Measurements from ENCODE around the gene FOXK1. TPM values are rescaled to one million over a fixed set of nuclear protein-coding genes. Genes with fewer than 3 reads are reported as not detected.

FOXK1 gene
- total and polyA plus RNA-seq, 2 of the 13 experiments (the other 11 are each of a cell fraction or from before 2014, with no cell fraction given) = 4.6 to 8.8 TPM

GRCh38 chr7:4753598-4754432 lies 71.7 kb downstream of the FOXK1 start (continued):
- TF ChIP-seq ZNF770 (CRISPR knock-in tag; IDR thresholded peaks at IDR 0.05) (peak; percentile 89), ZNF7 (CRISPR knock-in tag; IDR thresholded peaks at IDR 0.05) (peak; percentile 57; the same call in 1 of the 2 replicates), ZMAT3 (CRISPR knock-in tag; conservative IDR thresholded peaks at IDR 0.05) (no peak), ZNF547 (CRISPR knock-in tag; IDR thresholded peaks at IDR 0.05) (0 out of 2 replicates have a peak, but pooled peaks have one; percentile 35), KDM4B (CRISPR knock-in tag; IDR thresholded peaks at IDR 0.05) (peak; percentile 24; the same call in 1 of the 2 replicates), RXRB (CRISPR knock-in tag; IDR thresholded peaks at IDR 0.05; ENCODE audit: borderline replicate concordance) (peak; percentile 60; the same call in 1 of the 2 replicates), ARID4A (CRISPR knock-in tag; IDR thresholded peaks at IDR 0.05; ENCODE audit: borderline replicate concordance) (peak; percentile 33; the same call in 1 of the 2 replicates), ZNF136 (CRISPR knock-in tag; IDR thresholded peaks at IDR 0.05; ENCODE audit: low read depth) (0 out of 2 replicates have a peak, but pooled peaks have one; percentile 64), YEATS2 (CRISPR knock-in tag; IDR thresholded peaks at IDR 0.05; ENCODE audit: borderline replicate concordance) (0 out of 2 replicates have a peak, but pooled peaks have one; percentile 25), REPIN1 (CRISPR knock-in tag; IDR thresholded peaks at IDR 0.05; ENCODE audit: borderline replicate concordance, low read depth) (peak; percentile 54; the same call in 1 of the 2 replicates), SOX6 (IDR thresholded peaks at IDR 0.05) (no peak), SOX6 (CRISPR knock-in tag; IDR thresholded peaks at IDR 0.05) (peak; percentile 50), SMC3 (IDR thresholded peaks at IDR 0.05; ENCODE audit: low read length) (peak; percentile 63; the same call in 1 of the 2 replicates)
- TF ChIP-seq, protein P1, sequence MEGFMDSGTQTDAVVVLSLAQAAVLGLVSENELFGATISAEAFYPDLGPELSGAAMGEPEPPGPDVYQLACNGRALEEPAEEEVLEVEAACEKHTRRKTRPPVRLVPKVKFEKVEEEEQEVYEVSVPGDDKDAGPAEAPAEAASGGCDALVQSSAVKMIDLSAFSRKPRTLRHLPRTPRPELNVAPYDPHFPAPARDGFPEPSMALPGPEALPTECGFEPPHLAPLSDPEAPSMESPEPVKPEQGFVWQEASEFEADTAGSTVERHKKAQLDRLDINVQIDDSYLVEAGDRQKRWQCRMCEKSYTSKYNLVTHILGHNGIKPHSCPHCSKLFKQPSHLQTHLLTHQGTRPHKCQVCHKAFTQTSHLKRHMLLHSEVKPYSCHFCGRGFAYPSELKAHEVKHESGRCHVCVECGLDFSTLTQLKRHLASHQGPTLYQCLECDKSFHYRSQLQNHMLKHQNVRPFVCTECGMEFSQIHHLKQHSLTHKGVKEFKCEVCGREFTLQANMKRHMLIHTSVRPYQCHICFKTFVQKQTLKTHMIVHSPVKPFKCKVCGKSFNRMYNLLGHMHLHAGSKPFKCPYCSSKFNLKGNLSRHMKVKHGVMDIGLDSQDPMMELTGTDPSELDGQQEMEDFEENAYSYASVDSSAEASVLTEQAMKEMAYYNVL (CRISPR knock-in tag; IDR thresholded peaks at IDR 0.05; ENCODE audit: borderline replicate concordance) = 0 out of 2 replicates have a peak, but pooled peaks have one; percentile 29
- TF ChIP-seq, protein P2, sequence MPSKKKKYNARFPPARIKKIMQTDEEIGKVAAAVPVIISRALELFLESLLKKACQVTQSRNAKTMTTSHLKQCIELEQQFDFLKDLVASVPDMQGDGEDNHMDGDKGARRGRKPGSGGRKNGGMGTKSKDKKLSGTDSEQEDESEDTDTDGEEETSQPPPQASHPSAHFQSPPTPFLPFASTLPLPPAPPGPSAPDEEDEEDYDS (CRISPR knock-in tag; IDR thresholded peaks at IDR 0.05) = no peak
- TF ChIP-seq, protein P3, sequence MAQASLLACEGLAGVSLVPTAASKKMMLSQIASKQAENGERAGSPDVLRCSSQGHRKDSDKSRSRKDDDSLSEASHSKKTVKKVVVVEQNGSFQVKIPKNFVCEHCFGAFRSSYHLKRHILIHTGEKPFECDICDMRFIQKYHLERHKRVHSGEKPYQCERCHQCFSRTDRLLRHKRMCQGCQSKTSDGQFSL (CRISPR knock-in tag; IDR thresholded peaks at IDR 0.05) = no peak
- TF ChIP-seq, protein P4, sequence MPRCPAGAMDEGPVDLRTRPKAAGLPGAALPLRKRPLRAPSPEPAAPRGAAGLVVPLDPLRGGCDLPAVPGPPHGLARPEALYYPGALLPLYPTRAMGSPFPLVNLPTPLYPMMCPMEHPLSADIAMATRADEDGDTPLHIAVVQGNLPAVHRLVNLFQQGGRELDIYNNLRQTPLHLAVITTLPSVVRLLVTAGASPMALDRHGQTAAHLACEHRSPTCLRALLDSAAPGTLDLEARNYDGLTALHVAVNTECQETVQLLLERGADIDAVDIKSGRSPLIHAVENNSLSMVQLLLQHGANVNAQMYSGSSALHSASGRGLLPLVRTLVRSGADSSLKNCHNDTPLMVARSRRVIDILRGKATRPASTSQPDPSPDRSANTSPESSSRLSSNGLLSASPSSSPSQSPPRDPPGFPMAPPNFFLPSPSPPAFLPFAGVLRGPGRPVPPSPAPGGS (CRISPR knock-in tag; IDR thresholded peaks at IDR 0.05) = peak; percentile 59; the same call in 1 of the 2 replicates

Data from HepG2 (cell line).